ENCODE data around the gene SELENOO. TPM values are rescaled to one million over a fixed set of nuclear protein-coding genes. Genes with fewer than 3 reads are reported as not detected.

SELENOO gene
- total RNA-seq, 4 donors from 2014 or later, result 20.7 to 50.6 (median 31.0) TPM

DNA sequence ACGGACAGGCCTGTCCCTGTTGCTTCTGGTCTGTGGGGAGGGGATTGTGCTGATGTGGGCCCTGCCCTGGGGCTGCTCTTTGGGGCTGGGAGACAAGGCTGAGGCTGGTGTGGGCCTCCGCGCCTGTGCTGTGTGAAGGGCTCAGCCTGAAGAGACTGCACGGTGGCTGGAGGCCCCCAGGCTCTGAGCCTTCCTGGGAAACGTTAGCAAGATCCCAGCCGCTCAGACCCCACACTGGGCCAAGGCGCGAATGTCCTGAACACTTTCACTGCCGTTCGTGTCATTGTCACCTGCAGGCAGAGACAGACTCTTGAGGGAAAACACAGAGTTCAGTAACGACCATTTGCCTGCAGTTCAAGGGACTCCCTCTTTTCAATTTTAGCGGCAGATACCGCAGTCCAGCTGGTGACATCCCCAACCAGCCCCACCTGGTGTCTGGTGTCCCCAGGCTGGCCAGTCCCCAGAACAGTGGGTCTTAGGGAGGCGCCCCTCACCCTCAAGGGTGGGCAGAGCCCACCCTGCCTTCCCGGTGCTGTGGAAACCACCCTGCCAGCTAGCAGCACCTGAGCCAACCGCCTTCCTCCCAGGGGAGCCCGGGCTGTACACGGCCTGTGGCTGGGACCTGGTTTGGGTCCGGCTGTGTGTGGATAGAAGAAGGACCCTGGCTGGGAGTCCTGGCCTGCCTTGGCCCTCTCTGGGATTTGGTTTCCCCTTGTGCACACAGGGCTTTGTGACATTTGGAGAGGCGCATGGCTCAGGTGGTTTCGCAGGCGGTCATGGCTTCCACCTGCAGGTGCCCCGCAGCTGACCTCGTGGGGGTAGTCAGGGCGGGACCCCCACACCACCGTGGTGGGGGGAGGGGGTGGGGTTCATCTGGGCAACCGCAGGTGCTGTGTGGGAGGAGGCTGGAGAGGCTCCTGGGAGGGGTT, 24.6 kb upstream of the SELENOO start:
- 84 to 86% methylated on average over 14 to 20 of the region's 27 CpGs for WGBS, 2 donors
- no peak for TF ChIP-seq POLR2A (IDR thresholded peaks at IDR 0.05)
- TF ChIP-seq, protein P1, sequence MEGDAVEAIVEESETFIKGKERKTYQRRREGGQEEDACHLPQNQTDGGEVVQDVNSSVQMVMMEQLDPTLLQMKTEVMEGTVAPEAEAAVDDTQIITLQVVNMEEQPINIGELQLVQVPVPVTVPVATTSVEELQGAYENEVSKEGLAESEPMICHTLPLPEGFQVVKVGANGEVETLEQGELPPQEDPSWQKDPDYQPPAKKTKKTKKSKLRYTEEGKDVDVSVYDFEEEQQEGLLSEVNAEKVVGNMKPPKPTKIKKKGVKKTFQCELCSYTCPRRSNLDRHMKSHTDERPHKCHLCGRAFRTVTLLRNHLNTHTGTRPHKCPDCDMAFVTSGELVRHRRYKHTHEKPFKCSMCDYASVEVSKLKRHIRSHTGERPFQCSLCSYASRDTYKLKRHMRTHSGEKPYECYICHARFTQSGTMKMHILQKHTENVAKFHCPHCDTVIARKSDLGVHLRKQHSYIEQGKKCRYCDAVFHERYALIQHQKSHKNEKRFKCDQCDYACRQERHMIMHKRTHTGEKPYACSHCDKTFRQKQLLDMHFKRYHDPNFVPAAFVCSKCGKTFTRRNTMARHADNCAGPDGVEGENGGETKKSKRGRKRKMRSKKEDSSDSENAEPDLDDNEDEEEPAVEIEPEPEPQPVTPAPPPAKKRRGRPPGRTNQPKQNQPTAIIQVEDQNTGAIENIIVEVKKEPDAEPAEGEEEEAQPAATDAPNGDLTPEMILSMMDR (IDR thresholded peaks at IDR 0.05), result no peak
- no peaks in the 10 kb centered on the region for H3K27me3 ChIP-seq

DNA sequence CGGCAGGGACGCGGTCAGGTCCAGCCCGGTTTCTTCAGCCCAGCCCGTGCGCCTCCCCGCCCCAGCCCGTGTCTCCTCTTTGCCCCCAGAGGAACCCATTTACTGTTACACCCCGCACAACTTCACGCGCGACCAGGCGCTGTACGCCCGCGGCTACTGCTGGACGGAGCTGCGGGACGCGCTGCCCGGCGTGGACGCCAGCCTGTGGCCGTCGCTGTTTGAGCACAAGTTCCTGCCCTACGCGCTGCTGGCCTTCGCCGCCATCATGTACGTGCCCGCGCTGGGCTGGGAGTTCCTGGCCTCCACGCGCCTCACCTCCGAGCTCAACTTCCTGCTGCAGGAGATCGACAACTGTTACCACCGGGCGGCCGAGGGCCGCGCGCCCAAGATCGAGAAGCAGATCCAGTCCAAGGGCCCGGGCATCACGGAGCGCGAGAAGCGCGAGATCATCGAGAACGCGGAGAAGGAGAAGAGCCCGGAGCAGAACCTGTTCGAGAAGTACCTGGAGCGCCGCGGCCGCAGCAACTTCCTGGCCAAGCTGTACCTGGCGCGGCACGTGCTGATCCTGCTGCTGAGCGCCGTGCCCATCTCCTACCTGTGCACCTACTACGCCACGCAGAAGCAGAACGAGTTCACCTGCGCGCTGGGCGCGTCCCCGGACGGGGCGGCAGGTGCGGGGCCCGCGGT, 23.8 kb upstream of the SELENOO start:
- Histone ChIP-seq H3K4me3 (replicated peaks in 1 of 3) (no peak overlapping the region), H3K4me1 (no peaks in the 10 kb centered on the region), H3K27me3 (no peaks in the 10 kb centered on the region), H3K9me3 (no peaks in the 10 kb centered on the region), H3K27ac (no peak overlapping the region), H3K36me3 (no peaks in the 10 kb centered on the region)
- TF ChIP-seq POLR2A (IDR thresholded peaks at IDR 0.05), result no peak
- TF ChIP-seq, protein P1 (IDR thresholded peaks at IDR 0.05), result no peak
- no peak for DNase-seq
- 96 to 97% methylated on average over 76 of the region's 76 CpGs for WGBS, 2 donors
- intact Hi-C loops (cut with DNase I), result no loop called here

More for the DNA sequence above, 24.6 kb upstream of the SELENOO start:
- H3K4me3 ChIP-seq (replicated peaks in 1 of 3), result no peak overlapping the region
- H3K9me3 ChIP-seq, result no peaks in the 10 kb centered on the region
- DNase-seq, result no peak
- no peak overlapping the region for H3K27ac ChIP-seq
- H3K4me1 ChIP-seq, result peaks cover 0 to 6% of the 10 kb centered on the region in 2 donors
- H3K36me3 ChIP-seq, result no peaks in the 10 kb centered on the region
- intact Hi-C loops (cut with DNase I), result no loop called here

DNA sequence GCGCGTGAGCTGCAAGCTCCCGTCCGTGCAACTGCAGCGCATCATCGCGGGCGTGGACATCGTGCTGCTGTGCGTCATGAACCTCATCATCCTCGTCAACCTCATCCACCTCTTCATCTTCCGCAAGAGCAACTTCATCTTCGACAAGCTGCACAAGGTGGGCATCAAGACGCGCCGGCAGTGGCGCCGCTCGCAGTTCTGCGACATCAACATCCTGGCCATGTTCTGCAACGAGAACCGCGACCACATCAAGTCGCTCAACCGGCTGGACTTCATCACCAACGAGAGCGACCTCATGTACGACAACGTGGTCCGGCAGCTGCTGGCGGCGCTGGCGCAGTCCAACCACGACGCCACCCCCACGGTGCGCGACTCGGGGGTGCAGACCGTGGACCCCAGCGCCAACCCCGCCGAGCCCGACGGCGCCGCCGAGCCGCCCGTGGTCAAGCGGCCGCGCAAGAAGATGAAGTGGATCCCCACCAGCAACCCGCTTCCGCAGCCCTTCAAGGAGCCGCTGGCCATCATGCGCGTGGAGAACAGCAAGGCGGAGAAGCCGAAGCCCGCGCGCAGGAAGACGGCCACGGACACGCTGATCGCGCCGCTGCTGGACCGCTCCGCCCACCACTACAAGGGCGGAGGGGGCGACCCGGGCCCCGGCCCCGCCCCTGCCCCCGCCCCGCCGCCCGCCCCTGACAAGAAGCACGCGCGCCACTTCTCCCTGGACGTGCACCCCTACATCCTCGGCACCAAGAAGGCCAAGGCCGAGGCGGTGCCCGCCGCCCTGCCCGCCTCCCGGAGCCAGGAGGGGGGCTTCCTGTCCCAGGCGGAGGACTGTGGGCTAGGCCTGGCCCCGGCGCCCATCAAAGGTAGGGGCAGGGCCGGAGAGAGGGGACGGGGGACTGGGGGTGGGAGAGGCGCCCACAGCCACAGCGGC, 23.0 kb upstream of the SELENOO start:
- no peak for TF ChIP-seq POLR2A (IDR thresholded peaks at IDR 0.05)
- TF ChIP-seq, protein P1 (IDR thresholded peaks at IDR 0.05), result no peak
- Histone ChIP-seq H3K4me1 (peaks cover 5 to 6% of the 10 kb centered on the region in 2 donors), H3K36me3 (no peaks in the 10 kb centered on the region), H3K4me3 (replicated peaks in 1 of 3) (no peak overlapping the region), H3K27ac (no peak overlapping the region), H3K9me3 (no peaks in the 10 kb centered on the region), H3K27me3 (no peaks in the 10 kb centered on the region)
- WGBS, 2 donors, result 86 to 91% methylated on average over 62 to 64 of the region's 98 CpGs
- no peak for DNase-seq
- intact Hi-C loops (cut with DNase I), result no loop called here

DNA sequence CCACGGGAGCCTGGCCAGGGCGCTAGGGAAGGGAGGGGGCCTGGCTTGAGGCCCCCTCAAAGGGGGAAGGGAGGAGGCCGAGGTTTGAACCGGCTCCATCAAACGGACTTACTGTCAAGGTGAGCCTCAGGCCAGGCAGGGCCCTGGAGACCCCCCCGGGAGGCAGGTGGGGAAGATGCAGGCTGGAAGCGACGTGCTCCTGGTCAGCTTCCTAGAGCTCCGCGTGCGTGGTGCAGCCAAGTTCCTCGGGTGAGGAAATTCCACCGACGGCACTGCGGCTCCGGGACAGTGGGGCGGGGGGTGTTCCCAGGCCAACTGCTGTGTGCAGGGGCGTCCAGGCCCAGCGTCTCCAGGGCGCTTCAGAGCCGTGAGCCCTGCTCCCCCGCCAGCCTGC, 22.3 kb upstream of the SELENOO start:
- Histone ChIP-seq H3K27ac (no peak overlapping the region), H3K9me3 (no peaks in the 10 kb centered on the region), H3K27me3 (no peaks in the 10 kb centered on the region), H3K36me3 (no peaks in the 10 kb centered on the region), H3K4me1 (peaks cover 11 to 12% of the 10 kb centered on the region in 2 donors), H3K4me3 (replicated peaks in 1 of 3) (no peak overlapping the region)
- DNase-seq, result no peak
- intact Hi-C loops (cut with DNase I), result no loop called here
- 59 to 82% methylated on average over 16 to 20 of the region's 22 CpGs for WGBS, 2 donors
- TF ChIP-seq, protein P1 (IDR thresholded peaks at IDR 0.05), result no peak
- no peak for TF ChIP-seq POLR2A (IDR thresholded peaks at IDR 0.05)

All from thyroid gland (tissue), 4 donors.